ENCODE data around the gene CACNA1D. TPM values are rescaled to one million over a fixed set of nuclear protein-coding genes. Genes with fewer than 3 reads are reported as not detected.

CACNA1D gene
- total RNA-seq, 2 donors from 2014 or later, result 9.9 to 20.4 TPM

GRCh38 chr3:53668872-53669271 lies 174.5 kb downstream of the CACNA1D start:
- TF ChIP-seq CTCF (IDR thresholded peaks at IDR 0.05) (no peak), POLR2A (IDR thresholded peaks at IDR 0.05) (no peak)
- no peak overlapping the region for H3K27ac ChIP-seq
- no peaks in the 10 kb centered on the region for H3K27me3 ChIP-seq
- H3K4me3 ChIP-seq, result no peak overlapping the region
- WGBS, 2 donors, result 44 to 50% methylated on average over 2 of the region's 2 CpGs
- DNase-seq (no peak), ATAC-seq (no peak)
- no peaks in the 10 kb centered on the region for H3K4me1 ChIP-seq
- intact Hi-C loops (cut with DNase I), result no loop called here
- H3K36me3 ChIP-seq (replicated peaks in 1 of 2; ENCODE audit: insufficient read depth in 1 of 2, low read depth in 2 of 2), result no peaks in the 10 kb centered on the region
- H3K9me3 ChIP-seq, result no peaks in the 10 kb centered on the region

GRCh38 chr3:53670721-53671120 lies 176.3 kb downstream of the CACNA1D start:
- H3K4me1 ChIP-seq, result no peaks in the 10 kb centered on the region
- H3K36me3 ChIP-seq (replicated peaks in 1 of 2; ENCODE audit: insufficient read depth in 1 of 2, low read depth in 2 of 2), result no peaks in the 10 kb centered on the region
- TF ChIP-seq POLR2A (IDR thresholded peaks at IDR 0.05), result no peak
- DNase-seq (no peak), ATAC-seq (no peak)
- WGBS, 2 donors, result 78 to 90% methylated on average over 3 of the region's 3 CpGs
- no peak overlapping the region for H3K27ac ChIP-seq
- H3K27me3 ChIP-seq, result no peaks in the 10 kb centered on the region
- H3K9me3 ChIP-seq, result no peaks in the 10 kb centered on the region
- intact Hi-C loops (cut with DNase I), result no loop called here
- no peak overlapping the region for H3K4me3 ChIP-seq

- DNase-seq, result peak in 1 of 4 donors; percentile 7
- Histone ChIP-seq H3K9me3 (no peaks in the 10 kb centered on the region), H3K36me3 (replicated peaks in 1 of 2; ENCODE audit: insufficient read depth in 1 of 2, low read depth in 2 of 2) (no peaks in the 10 kb centered on the region), H3K4me3 (no peak overlapping the region), H3K27me3 (no peaks in the 10 kb centered on the region), H3K27ac (no peak overlapping the region), H3K4me1 (no peaks in the 10 kb centered on the region)
- intact Hi-C loops (cut with DNase I), result no loop called here
- TF ChIP-seq CTCF (IDR thresholded peaks at IDR 0.05) (no peak), POLR2A (IDR thresholded peaks at IDR 0.05) (no peak)
- ATAC-seq, result peak; percentile 45
- 87 to 90% methylated on average over 5 of the region's 5 CpGs for WGBS, 2 donors
Measured at GRCh38 chr3:53671192-53671960, 177.0 kb downstream of the CACNA1D start.

- intact Hi-C loops (cut with DNase I), result no loop called here
- no peaks in the 10 kb centered on the region for H3K27me3 ChIP-seq
- ATAC-seq, result no peak
- H3K36me3 ChIP-seq (replicated peaks in 1 of 2; ENCODE audit: insufficient read depth in 1 of 2, low read depth in 2 of 2), result no peaks in the 10 kb centered on the region
- 50 to 71% methylated on average over 1 of the region's 1 CpG for WGBS, 2 donors
- H3K27ac ChIP-seq, result no peak overlapping the region
- no peak for DNase-seq
- H3K4me1 ChIP-seq, result no peaks in the 10 kb centered on the region
- TF ChIP-seq CTCF (IDR thresholded peaks at IDR 0.05) (no peak), POLR2A (IDR thresholded peaks at IDR 0.05) (no peak)
- H3K4me3 ChIP-seq, result no peak overlapping the region
- no peaks in the 10 kb centered on the region for H3K9me3 ChIP-seq
Measured at GRCh38 chr3:53671961-53672299, 177.5 kb downstream of the CACNA1D start.

GRCh38 chr3:53672981-53673380 lies 178.6 kb downstream of the CACNA1D start:
- Histone ChIP-seq H3K4me3 (no peak overlapping the region), H3K27ac (no peak overlapping the region), H3K9me3 (no peaks in the 10 kb centered on the region), H3K4me1 (no peaks in the 10 kb centered on the region), H3K27me3 (no peaks in the 10 kb centered on the region), H3K36me3 (replicated peaks in 1 of 2; ENCODE audit: insufficient read depth in 1 of 2, low read depth in 2 of 2) (no peaks in the 10 kb centered on the region)
- WGBS, 2 donors, result 61 to 81% methylated on average over 5 of the region's 5 CpGs
- intact Hi-C loops (cut with DNase I), result no loop called here
- no peak for ATAC-seq
- no peak for TF ChIP-seq CTCF (IDR thresholded peaks at IDR 0.05)
- DNase-seq, result no peak

All from body of pancreas (tissue), 4 donors.